K562 (cell line): ENCODE data around the gene OR14A16. TPM values are rescaled to one million over a fixed set of nuclear protein-coding genes. Genes with fewer than 3 reads are reported as not detected.
A peak's percentile ranks its signal among the peaks of the same experiment; 100 is the strongest.

Experiments used
- GATAD2B ChIP-seq: fragments of 450-650 bp; IDR thresholded peaks from 2 replicates; pipeline ENCODE4 v1.6.1; 2017; ENCODE audit warnings: mild to moderate bottlenecking, borderline replicate concordance
- HDGF ChIP-seq: fragments of 450-650 bp; IDR thresholded peaks from 2 replicates; pipeline ENCODE4 v1.6.1; 2016
- MXI1 ChIP-seq: IDR thresholded peaks from 2 replicates; pipeline ENCODE4 v1.6.1; 2011; ENCODE audit warnings: low read depth, mild to moderate bottlenecking, improper control_type of control experiment, low read length
- NFATC3 ChIP-seq: fragments of 450-650 bp; IDR thresholded peaks from 2 replicates; pipeline ENCODE4 v1.6.1; 2017; ENCODE audit warnings: mild to moderate bottlenecking
- PML ChIP-seq: IDR thresholded peaks from 2 replicates; pipeline ENCODE4 v1.6.1; 2012; ENCODE audit warnings: low read length, inconsistent platforms
- RBM25 ChIP-seq: fragments of 200-400 bp; formaldehyde crosslinking; IDR thresholded peaks from 2 replicates; pipeline ENCODE4 v1.6.1; 2018; ENCODE audit warnings: low read length, low read depth, moderate library complexity; ENCODE audit not compliant: severe bottlenecking
- RNF2 ChIP-seq: sonication (generic); IDR thresholded peaks from 2 replicates; pipeline ENCODE4 v1.6.1; 2016
- SAFB2 ChIP-seq: fragments of 200-400 bp; formaldehyde crosslinking; IDR thresholded peaks from 2 replicates; pipeline ENCODE4 v1.6.1; 2018; ENCODE audit warnings: borderline replicate concordance, low read length, low read depth, moderate library complexity; ENCODE audit not compliant: severe bottlenecking
- SIRT6 ChIP-seq: IDR thresholded peaks from one replicate; pipeline ENCODE4 v1.6.1; 2012; ENCODE audit warnings: low read depth, mild to moderate bottlenecking, control low read depth, inconsistent platforms, low read length, moderate library complexity
- SMARCB1 ChIP-seq: IDR thresholded peaks from 2 replicates; pipeline ENCODE4 v1.6.1; 2011; ENCODE audit warnings: improper control_type of control experiment, low read depth; ENCODE audit not compliant: insufficient read length
- SREBF1 ChIP-seq: fragments of 150-350 bp; IDR thresholded peaks from 2 replicates; pipeline ENCODE4 v1.6.1; 2014; ENCODE audit warnings: antibody characterized with exemption, low read depth, low read length, borderline replicate concordance
- TEAD2 ChIP-seq: fragments of 450-650 bp; IDR thresholded peaks from 2 replicates; pipeline ENCODE4 v1.6.1; 2016; ENCODE audit warnings: missing genetic modification characterization, control low read depth, missing compliant biosample characterization
- ZNF253 ChIP-seq: fragments of 250-450 bp; sonication (Bioruptor Pico); conservative IDR thresholded peaks from 2 replicates; pipeline ENCODE4 v1.6.1; 2021; ENCODE audit warnings: mild to moderate bottlenecking
- ZNF311 ChIP-seq: fragments of 250-450 bp; sonication (Bioruptor Pico); IDR thresholded peaks from 2 replicates; pipeline ENCODE4 v1.4.0; 2020; ENCODE audit warnings: mild to moderate bottlenecking, moderate library complexity
- polyA plus RNA-seq, 8 experiments: library from polyadenylated mRNA; depleted of rRNA in 4 of 8; stranded (reverse) in 5 of 8; unstranded in 3 of 8; fragments of >200 nt; fragmentation: Nextera tagmentation in 2 of 8; fragmentation: Illumina TruSeq in 1 of 8; extraction: Ambion mirVana in 2 of 8; extraction: Trizol in 1 of 8; gene quantifications; 2 replicates each; pipeline versions ENCODE4 v1.2.1 to v1.2.3, GENCODE V29; 2011 to 2014; ENCODE audit warnings: inconsistent platforms in 1 of 8, missing spikeins in 1 of 8
- total RNA-seq, 7 experiments: library from RNA; depleted of rRNA in 6 of 7; stranded (reverse); fragments of >200 nt in 6 of 7; fragmentation: Illumina TruSeq in 2 of 7; extraction: Trizol in 2 of 7; gene quantifications; 2 replicates each; pipeline versions ENCODE4 v1.2.1 to v1.2.3, GENCODE V29; 2011 to 2021; ENCODE audit warnings: low replicate concordance in 1 of 7
- TF ChIP-seq, protein P1 (sequence below): fragments of 250-450 bp; sonication (Bioruptor Pico); IDR thresholded peaks from 2 replicates; pipeline ENCODE4 v1.5.0; 2020; ENCODE audit warnings: mild to moderate bottlenecking, borderline replicate concordance
- TF ChIP-seq, protein P2 (sequence below): fragments of 150-350 bp; conservative IDR thresholded peaks from 2 replicates; pipeline ENCODE4 v1.6.1; 2014; ENCODE audit warnings: low read length
- TF ChIP-seq, protein P3 (sequence below): sonication (generic); formaldehyde crosslinking; IDR thresholded peaks from 2 replicates; pipeline ENCODE4 v1.4.0; 2020; ENCODE audit warnings: mild to moderate bottlenecking, missing genetic modification reagents
- TF ChIP-seq, protein P4 (sequence below): fragments of 250-450 bp; sonication (Bioruptor Pico); IDR thresholded peaks from 2 replicates; pipeline ENCODE4 v1.5.1; 2021; ENCODE audit warnings: mild to moderate bottlenecking
- TF ChIP-seq, protein P5 (sequence below): fragments of 250-450 bp; sonication (Bioruptor Pico); IDR thresholded peaks from 2 replicates; pipeline ENCODE4 v1.5.0; 2020; ENCODE audit warnings: mild to moderate bottlenecking

The OR14A16 gene
- total and polyA plus RNA-seq, 9 of the 15 experiments (the other 6 are each of a cell fraction or from before 2014, with no cell fraction given) = not detected

DNA sequence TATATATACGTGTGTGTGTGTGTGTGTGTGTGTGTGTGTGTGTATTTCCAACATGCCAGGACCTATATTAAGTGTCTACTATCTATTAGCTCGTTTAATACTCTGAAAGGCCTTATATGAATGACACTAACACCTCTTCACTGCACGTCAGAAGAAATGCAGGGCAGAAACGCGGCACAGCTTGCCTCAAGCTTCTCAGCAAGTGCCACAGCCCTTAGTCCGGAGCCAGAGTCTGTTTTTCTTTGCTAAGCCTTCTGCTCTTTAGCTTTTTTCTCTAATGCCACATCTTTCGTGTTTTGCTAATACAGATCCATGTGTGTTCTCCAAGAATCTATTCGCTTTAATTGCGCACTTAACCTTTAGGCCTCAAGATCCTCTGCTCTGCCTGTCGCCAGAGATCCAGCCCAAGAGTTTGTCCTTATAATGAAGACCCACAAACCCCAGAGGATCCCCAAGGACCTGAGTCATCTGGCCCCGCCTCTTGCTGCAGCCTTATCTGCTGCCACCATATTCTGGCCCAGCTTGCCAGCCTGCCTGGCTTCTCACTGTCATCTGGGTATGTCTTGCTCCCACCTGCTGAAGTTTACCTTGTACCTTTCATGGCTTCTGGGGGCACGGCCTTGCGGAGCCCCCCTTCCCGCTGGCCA, 31.1 kb upstream of the OR14A16 start (continued):
- TF ChIP-seq, protein P1, sequence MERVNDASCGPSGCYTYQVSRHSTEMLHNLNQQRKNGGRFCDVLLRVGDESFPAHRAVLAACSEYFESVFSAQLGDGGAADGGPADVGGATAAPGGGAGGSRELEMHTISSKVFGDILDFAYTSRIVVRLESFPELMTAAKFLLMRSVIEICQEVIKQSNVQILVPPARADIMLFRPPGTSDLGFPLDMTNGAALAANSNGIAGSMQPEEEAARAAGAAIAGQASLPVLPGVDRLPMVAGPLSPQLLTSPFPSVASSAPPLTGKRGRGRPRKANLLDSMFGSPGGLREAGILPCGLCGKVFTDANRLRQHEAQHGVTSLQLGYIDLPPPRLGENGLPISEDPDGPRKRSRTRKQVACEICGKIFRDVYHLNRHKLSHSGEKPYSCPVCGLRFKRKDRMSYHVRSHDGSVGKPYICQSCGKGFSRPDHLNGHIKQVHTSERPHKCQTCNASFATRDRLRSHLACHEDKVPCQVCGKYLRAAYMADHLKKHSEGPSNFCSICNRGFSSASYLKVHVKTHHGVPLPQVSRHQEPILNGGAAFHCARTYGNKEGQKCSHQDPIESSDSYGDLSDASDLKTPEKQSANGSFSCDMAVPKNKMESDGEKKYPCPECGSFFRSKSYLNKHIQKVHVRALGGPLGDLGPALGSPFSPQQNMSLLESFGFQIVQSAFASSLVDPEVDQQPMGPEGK (CRISPR knock-in tag) = no peak
- TF ChIP-seq GATAD2B = no peak; the same call in 1 of the 2 replicates
- no peak for TF ChIP-seq SAFB2
- TF ChIP-seq, protein P2, sequence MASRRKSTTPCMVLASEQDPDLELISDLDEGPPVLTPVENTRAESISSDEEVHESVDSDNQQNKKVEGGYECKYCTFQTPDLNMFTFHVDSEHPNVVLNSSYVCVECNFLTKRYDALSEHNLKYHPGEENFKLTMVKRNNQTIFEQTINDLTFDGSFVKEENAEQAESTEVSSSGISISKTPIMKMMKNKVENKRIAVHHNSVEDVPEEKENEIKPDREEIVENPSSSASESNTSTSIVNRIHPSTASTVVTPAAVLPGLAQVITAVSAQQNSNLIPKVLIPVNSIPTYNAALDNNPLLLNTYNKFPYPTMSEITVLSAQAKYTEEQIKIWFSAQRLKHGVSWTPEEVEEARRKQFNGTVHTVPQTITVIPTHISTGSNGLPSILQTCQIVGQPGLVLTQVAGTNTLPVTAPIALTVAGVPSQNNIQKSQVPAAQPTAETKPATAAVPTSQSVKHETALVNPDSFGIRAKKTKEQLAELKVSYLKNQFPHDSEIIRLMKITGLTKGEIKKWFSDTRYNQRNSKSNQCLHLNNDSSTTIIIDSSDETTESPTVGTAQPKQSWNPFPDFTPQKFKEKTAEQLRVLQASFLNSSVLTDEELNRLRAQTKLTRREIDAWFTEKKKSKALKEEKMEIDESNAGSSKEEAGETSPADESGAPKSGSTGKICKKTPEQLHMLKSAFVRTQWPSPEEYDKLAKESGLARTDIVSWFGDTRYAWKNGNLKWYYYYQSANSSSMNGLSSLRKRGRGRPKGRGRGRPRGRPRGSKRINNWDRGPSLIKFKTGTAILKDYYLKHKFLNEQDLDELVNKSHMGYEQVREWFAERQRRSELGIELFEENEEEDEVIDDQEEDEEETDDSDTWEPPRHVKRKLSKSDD = no peak
- TF ChIP-seq, protein P3, sequence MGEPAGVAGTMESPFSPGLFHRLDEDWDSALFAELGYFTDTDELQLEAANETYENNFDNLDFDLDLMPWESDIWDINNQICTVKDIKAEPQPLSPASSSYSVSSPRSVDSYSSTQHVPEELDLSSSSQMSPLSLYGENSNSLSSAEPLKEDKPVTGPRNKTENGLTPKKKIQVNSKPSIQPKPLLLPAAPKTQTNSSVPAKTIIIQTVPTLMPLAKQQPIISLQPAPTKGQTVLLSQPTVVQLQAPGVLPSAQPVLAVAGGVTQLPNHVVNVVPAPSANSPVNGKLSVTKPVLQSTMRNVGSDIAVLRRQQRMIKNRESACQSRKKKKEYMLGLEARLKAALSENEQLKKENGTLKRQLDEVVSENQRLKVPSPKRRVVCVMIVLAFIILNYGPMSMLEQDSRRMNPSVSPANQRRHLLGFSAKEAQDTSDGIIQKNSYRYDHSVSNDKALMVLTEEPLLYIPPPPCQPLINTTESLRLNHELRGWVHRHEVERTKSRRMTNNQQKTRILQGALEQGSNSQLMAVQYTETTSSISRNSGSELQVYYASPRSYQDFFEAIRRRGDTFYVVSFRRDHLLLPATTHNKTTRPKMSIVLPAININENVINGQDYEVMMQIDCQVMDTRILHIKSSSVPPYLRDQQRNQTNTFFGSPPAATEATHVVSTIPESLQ (CRISPR knock-in tag) = no peak
- TF ChIP-seq ZNF253 = no peak
- no peak for TF ChIP-seq ZNF311
- no peak for TF ChIP-seq RBM25
- TF ChIP-seq SMARCB1 = no peak
- TF ChIP-seq NFATC3 = no peak
- TF ChIP-seq SIRT6 = no peak
- TF ChIP-seq MXI1 = peak; percentile 39; the same call in 1 of the 2 replicates
- TF ChIP-seq PML = peak; percentile 78
- TF ChIP-seq HDGF = peak; percentile 57; the same call in 1 of the 2 replicates
- TF ChIP-seq, protein P4, sequence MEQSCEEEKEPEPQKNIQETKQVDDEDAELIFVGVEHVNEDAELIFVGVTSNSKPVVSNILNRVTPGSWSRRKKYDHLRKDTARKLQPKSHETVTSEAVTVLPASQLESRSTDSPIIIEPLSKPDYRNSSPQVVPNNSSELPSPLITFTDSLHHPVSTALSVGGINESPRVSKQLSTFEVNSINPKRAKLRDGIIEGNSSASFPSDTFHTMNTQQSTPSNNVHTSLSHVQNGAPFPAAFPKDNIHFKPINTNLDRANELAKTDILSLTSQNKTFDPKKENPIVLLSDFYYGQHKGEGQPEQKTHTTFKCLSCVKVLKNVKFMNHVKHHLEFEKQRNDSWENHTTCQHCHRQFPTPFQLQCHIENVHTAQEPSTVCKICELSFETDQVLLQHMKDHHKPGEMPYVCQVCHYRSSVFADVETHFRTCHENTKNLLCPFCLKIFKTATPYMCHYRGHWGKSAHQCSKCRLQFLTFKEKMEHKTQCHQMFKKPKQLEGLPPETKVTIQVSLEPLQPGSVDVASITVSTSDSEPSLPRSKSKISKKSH (CRISPR knock-in tag) = no peak
- TF ChIP-seq, protein P5, sequence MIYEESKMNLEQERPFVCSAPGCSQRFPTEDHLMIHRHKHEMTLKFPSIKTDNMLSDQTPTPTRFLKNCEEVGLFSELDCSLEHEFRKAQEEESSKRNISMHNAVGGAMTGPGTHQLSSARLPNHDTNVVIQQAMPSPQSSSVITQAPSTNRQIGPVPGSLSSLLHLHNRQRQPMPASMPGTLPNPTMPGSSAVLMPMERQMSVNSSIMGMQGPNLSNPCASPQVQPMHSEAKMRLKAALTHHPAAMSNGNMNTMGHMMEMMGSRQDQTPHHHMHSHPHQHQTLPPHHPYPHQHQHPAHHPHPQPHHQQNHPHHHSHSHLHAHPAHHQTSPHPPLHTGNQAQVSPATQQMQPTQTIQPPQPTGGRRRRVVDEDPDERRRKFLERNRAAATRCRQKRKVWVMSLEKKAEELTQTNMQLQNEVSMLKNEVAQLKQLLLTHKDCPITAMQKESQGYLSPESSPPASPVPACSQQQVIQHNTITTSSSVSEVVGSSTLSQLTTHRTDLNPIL (CRISPR knock-in tag) = no peak
- TF ChIP-seq SREBF1 = no peak
- TF ChIP-seq TEAD2 (tag) = no peak
- peak; percentile 53; the same call in 1 of the 2 replicates for TF ChIP-seq RNF2
